Measurements from ENCODE around the gene TSSK3.
A peak's percentile ranks its signal among the peaks of the same experiment; 100 is the strongest.

Gene TSSK3

GRCh38 chr1:32400876-32401631 is 38.7 kb downstream of the TSSK3 start:
- Mint-ChIP-seq H3K4me1 (peaks cover 20% of the 10 kb centered on the region), H3K9me3 (no peaks in the 10 kb centered on the region), H3K36me3 (ENCODE audit: low read depth) (peaks cover 5% of the 10 kb centered on the region), H3K4me3 (peak overlapping the region in 1 of 3 experiments; percentile 16), H3K27ac (peak overlapping the region in 1 of 3 experiments; percentile 2), H3K27me3 (ENCODE audit: low read depth) (no peaks in the 10 kb centered on the region)
- TF ChIP-seq, protein P1, sequence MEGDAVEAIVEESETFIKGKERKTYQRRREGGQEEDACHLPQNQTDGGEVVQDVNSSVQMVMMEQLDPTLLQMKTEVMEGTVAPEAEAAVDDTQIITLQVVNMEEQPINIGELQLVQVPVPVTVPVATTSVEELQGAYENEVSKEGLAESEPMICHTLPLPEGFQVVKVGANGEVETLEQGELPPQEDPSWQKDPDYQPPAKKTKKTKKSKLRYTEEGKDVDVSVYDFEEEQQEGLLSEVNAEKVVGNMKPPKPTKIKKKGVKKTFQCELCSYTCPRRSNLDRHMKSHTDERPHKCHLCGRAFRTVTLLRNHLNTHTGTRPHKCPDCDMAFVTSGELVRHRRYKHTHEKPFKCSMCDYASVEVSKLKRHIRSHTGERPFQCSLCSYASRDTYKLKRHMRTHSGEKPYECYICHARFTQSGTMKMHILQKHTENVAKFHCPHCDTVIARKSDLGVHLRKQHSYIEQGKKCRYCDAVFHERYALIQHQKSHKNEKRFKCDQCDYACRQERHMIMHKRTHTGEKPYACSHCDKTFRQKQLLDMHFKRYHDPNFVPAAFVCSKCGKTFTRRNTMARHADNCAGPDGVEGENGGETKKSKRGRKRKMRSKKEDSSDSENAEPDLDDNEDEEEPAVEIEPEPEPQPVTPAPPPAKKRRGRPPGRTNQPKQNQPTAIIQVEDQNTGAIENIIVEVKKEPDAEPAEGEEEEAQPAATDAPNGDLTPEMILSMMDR (IDR thresholded peaks at IDR 0.05; ENCODE audit: unreplicated experiment in 3 of 3) = peak; percentile 85 to 89 (median 88)

GRCh38 chr1:32404946-32405345 is 42.6 kb downstream of the TSSK3 start:
- no peak overlapping the region for H3K4me3 Mint-ChIP-seq
- peak overlapping the region in 2 of 3 experiments; percentile 36 to 65 for H3K27ac Mint-ChIP-seq
- TF ChIP-seq, protein P1 (IDR thresholded peaks at IDR 0.05; ENCODE audit: unreplicated experiment in 3 of 3) = no peak
- no peaks in the 10 kb centered on the region for H3K9me3 Mint-ChIP-seq
- no peaks in the 10 kb centered on the region for H3K36me3 Mint-ChIP-seq (ENCODE audit: low read depth)
- H3K4me1 Mint-ChIP-seq = peaks cover 14% of the 10 kb centered on the region
- H3K27me3 Mint-ChIP-seq (ENCODE audit: low read depth) = no peaks in the 10 kb centered on the region

DNA sequence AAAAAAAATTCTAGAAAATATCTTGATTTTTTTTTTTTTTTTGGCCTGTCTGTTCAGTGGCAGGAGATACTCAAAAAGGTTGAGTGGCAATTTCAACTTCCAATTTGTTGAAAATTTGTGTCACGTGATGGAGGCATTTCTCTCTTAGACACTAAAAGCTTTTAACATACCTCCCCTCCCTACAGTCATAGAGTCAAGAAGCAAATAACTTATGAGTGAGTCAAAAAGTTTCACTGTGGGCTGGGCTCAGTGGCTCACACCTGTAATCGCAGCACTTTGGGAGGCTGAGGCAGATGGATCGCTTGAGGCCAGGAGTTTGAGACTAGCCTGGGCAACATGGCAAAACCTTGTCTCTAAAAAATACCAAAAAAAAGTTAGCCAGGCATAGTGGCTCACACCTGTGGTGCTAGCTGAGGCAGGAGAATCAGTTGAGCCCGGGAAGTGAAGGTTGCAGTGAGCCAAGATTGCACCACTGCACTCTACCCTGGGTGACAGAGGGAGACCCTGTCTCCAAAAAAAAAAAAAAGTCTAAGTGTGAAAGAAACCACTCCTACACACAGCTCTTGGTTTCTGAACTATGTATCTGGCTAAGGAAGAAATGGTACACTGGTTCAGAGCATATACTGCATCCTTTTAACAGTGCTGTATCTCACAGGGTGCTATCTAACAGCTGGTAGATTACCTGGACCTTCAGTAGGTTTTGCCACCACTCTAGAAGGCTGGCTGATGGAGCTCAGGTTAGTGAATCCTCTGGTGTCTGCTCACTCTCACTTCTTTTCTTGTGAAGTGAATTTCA is 43.5 kb downstream of the TSSK3 start:
- Mint-ChIP-seq H3K36me3 (ENCODE audit: low read depth) (no peaks in the 10 kb centered on the region), H3K9me3 (no peaks in the 10 kb centered on the region), H3K4me1 (peaks cover 11% of the 10 kb centered on the region), H3K27ac (no peak overlapping the region), H3K27me3 (ENCODE audit: low read depth) (no peaks in the 10 kb centered on the region), H3K4me3 (no peak overlapping the region)
- TF ChIP-seq, protein P1 (IDR thresholded peaks at IDR 0.05; ENCODE audit: unreplicated experiment in 3 of 3) = no peak

- peaks cover 10% of the 10 kb centered on the region for H3K4me1 Mint-ChIP-seq
- H3K27me3 Mint-ChIP-seq (ENCODE audit: low read depth) = no peaks in the 10 kb centered on the region
Measured at GRCh38 chr1:32406629-32407111, 44.3 kb downstream of the TSSK3 start.

GRCh38 chr1:32411261-32411660 is 48.9 kb downstream of the TSSK3 start:
- Mint-ChIP-seq H3K36me3 (ENCODE audit: low read depth) (peaks cover 4% of the 10 kb centered on the region), H3K4me1 (no peaks in the 10 kb centered on the region), H3K4me3 (no peak overlapping the region), H3K9me3 (peaks cover 18% of the 10 kb centered on the region), H3K27me3 (ENCODE audit: low read depth) (no peaks in the 10 kb centered on the region), H3K27ac (no peak overlapping the region)
- TF ChIP-seq, protein P1 (IDR thresholded peaks at IDR 0.05; ENCODE audit: unreplicated experiment in 3 of 3) = no peak

More at GRCh38 chr1:32406629-32407111, 44.3 kb downstream of the TSSK3 start:
- H3K9me3 Mint-ChIP-seq = no peaks in the 10 kb centered on the region
- H3K27ac Mint-ChIP-seq = no peak overlapping the region
- TF ChIP-seq, protein P1 (IDR thresholded peaks at IDR 0.05; ENCODE audit: unreplicated experiment in 3 of 3) = no peak
- no peaks in the 10 kb centered on the region for H3K36me3 Mint-ChIP-seq (ENCODE audit: low read depth)
- H3K4me3 Mint-ChIP-seq = no peak overlapping the region

Data from nephron (organoid).